ENCODE measurements around the gene RAB10.

GRCh38 chr2:26144953-26145680 lies 111.2 kb downstream of the RAB10 start:
- no peak for TF ChIP-seq EZH2phosphoT487 (IDR thresholded peaks at IDR 0.05; ENCODE audit: insufficient read depth, low read depth)
- no peak for TF ChIP-seq EZH2 (IDR thresholded peaks at IDR 0.05; ENCODE audit: insufficient read depth, poor library complexity, severe bottlenecking)
